ENCODE measurements around the gene NEGR1. TPM values are rescaled to one million over a fixed set of nuclear protein-coding genes. Genes with fewer than 3 reads are reported as not detected.
A peak's percentile ranks its signal among the peaks of the same experiment; 100 is the strongest.

NEGR1 gene
- total RNA-seq, 1 experiment from 2014 or later = 2.1 TPM

GRCh38 chr1:72062584-72062983 is 219.8 kb downstream of the NEGR1 start:
- Histone ChIP-seq H3K27me3 (ENCODE audit: control insufficient read depth, insufficient read depth, low read length) (no peaks in the 10 kb centered on the region), H3K4me3 (ENCODE audit: insufficient read depth, low read depth, low read length) (no peak overlapping the region), H3K36me3 (replicated peaks; ENCODE audit: control insufficient read depth, insufficient read depth, low read length) (no peaks in the 10 kb centered on the region)
- DNase-seq = no peak

DNA sequence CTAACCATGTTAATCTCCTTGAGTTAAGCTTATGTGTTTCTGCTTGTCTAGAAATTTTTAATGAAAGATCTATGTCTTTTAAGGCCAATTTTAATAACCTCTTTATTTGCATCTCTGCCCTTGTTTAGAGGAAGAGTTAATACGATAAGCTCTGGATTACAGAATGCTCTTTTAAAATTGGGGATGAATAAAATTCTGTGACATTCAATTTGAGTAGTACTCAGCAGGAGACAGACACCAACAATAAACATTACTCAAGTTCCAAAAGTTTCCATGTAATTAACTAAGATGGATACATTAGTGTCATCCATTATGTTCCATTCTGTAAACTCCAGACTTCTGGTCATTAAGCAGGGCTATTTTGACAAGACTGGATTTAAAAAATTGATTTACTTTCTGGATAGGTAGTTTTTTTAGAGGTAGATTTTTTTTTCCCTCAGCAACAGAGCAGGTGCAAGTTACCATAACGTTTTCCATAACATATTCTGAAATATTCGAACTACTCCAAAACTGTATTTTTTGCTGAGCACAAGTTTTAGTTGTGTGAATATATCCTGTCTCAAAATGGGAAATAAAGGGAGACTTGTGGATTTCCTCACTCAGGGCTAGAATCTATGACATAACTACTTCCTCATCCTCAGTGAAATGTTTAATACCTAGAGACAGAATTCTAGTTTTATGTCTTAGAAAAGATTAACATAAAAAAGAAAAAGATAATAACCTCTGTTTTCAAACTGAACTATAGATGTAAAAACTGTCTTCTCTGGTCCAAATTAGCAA is 221.7 kb downstream of the NEGR1 start:
- no peaks in the 10 kb centered on the region for H3K36me3 ChIP-seq (replicated peaks; ENCODE audit: control insufficient read depth, insufficient read depth, low read length)
- DNase-seq = no peak

GRCh38 chr1:72056516-72056915 is 225.8 kb downstream of the NEGR1 start:
- H3K36me3 ChIP-seq (replicated peaks; ENCODE audit: control insufficient read depth, insufficient read depth, low read length) = no peaks in the 10 kb centered on the region
- H3K27me3 ChIP-seq (ENCODE audit: control insufficient read depth, insufficient read depth, low read length) = no peaks in the 10 kb centered on the region
- H3K4me3 ChIP-seq (ENCODE audit: insufficient read depth, low read depth, low read length) = no peak overlapping the region
- no peak for DNase-seq

More for the DNA sequence above, 221.7 kb downstream of the NEGR1 start:
- no peaks in the 10 kb centered on the region for H3K27me3 ChIP-seq (ENCODE audit: control insufficient read depth, insufficient read depth, low read length)
- H3K4me3 ChIP-seq (ENCODE audit: insufficient read depth, low read depth, low read length) = no peak overlapping the region

- no peak for DNase-seq
- Histone ChIP-seq H3K4me3 (ENCODE audit: insufficient read depth, low read depth, low read length) (no peak overlapping the region), H3K27me3 (ENCODE audit: control insufficient read depth, insufficient read depth, low read length) (no peaks in the 10 kb centered on the region), H3K36me3 (replicated peaks; ENCODE audit: control insufficient read depth, insufficient read depth, low read length) (no peaks in the 10 kb centered on the region)
These were observed 230.8 kb downstream of the NEGR1 start for GRCh38 chr1:72051538-72051937.

DNA sequence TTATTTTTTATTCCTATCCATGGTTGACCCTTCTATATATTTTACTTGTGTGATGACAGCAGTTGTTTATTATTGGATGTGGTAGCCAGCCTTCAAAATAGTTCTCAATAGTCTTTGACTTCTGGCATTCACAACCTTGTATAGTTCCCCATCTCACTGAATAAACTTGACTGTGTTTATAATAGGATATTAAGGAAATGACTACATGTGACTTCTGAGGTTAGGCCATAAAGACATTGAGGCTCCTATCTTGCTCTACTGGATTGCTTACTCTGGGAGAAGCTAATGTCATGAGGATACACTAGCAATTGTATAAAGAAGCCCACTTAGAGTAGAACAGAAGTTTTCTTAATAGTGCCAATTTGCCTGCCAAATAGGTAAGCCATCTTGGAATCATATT is 231.8 kb downstream of the NEGR1 start:
- Histone ChIP-seq H3K27me3 (ENCODE audit: control insufficient read depth, insufficient read depth, low read length) (no peaks in the 10 kb centered on the region), H3K4me3 (ENCODE audit: insufficient read depth, low read depth, low read length) (no peak overlapping the region), H3K36me3 (replicated peaks; ENCODE audit: control insufficient read depth, insufficient read depth, low read length) (no peaks in the 10 kb centered on the region)
- DNase-seq = no peak

DNA sequence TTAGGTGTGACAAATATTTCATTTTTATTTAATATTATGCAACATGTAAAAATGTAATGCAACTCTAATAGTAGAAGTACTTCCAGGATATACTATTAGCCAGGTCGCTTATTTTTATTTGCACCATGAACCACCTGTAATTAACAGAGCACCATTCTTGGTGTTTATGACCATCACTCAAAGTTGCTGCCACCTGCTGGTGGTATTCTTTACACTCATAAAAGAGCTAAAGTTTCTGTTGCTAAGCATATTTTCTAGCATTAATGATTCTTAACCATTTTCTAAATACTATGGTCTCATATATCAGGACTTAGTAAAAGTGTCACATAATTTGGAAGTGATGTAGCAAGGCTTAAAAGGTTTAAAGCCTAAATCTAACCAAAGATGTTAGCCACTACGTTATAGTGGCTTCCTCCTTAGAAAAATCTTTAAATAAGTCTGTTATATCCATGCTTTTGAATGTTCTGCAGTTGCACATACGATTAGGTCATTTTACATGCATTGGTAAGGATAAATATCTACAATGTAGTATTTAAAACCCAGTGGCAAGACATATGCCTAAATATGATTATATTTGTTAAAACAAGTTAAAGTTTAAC is 244.5 kb downstream of the NEGR1 start:
- Histone ChIP-seq H3K4me3 (ENCODE audit: insufficient read depth, low read depth, low read length) (no peak overlapping the region), H3K27me3 (ENCODE audit: control insufficient read depth, insufficient read depth, low read length) (no peaks in the 10 kb centered on the region), H3K36me3 (replicated peaks; ENCODE audit: control insufficient read depth, insufficient read depth, low read length) (no peaks in the 10 kb centered on the region)
- no peak for DNase-seq

- no peak overlapping the region for H3K4me3 ChIP-seq (ENCODE audit: insufficient read depth, low read depth, low read length)
- H3K36me3 ChIP-seq (replicated peaks; ENCODE audit: control insufficient read depth, insufficient read depth, low read length) = no peaks in the 10 kb centered on the region
- no peaks in the 10 kb centered on the region for H3K27me3 ChIP-seq (ENCODE audit: control insufficient read depth, insufficient read depth, low read length)
- no peak for DNase-seq
These were observed 247.5 kb downstream of the NEGR1 start for GRCh38 chr1:72034827-72035226.

DNA sequence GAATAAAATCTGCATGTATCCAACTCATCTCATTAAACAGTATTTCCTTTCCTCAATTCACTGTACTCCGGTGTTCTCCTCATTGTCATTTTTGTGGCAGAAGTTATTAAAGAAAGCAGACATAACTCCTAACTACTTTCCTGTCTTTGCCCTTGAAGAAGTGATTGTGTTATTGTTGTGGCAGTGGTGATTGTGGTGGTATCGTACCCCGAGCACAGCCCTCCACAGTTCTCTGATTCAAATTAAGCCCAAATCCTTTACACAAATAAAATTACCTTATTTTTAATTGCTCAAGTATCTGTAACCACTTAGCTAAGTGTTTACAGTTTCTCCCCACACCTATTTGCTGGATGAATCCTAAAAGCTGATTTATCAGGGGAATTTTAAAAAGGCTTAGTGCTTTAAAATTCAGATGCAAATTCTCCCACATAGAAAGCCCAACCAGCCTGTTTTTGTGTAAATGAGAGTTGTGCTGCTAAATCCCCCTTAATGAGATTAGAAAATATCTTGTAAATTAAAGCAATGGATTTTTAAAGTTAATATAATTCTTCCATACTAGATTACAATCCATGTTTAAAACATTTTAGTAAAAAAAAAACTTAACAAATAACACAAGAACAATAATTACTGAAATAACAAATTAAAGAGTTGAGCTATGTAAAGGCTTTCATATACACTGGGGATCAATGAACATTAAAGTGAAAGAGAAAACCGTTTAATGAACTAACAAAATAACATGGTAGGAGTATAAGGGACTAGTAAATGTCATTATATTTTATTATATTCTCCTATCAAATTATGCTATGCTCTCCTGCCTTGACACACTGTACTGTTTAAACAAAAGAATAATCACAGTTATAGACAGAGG is 259.0 kb downstream of the NEGR1 start:
- peak; percentile 23 for DNase-seq
- no peaks in the 10 kb centered on the region for H3K36me3 ChIP-seq (replicated peaks; ENCODE audit: control insufficient read depth, insufficient read depth, low read length)
- no peaks in the 10 kb centered on the region for H3K27me3 ChIP-seq (ENCODE audit: control insufficient read depth, insufficient read depth, low read length)
- H3K4me3 ChIP-seq (ENCODE audit: insufficient read depth, low read depth, low read length) = no peak overlapping the region

DNA sequence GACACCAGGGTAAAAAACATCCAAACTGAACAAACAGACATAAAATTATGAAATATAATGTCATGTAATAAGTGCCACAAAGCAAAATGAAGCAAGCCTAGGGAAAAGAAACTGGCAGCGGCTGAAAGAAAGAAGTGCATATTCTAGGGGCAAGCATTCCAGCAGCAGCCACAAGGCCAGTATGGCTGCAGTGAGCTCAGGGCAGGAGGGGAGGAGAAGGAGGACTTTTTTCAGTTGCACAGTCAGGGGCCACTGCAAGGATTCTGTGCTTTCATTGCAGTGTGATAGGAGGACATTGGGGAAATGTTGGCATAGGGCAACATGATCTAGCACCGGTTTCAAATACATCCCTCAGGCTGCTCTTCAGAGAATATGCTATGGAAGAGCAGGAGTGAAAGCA is 263.8 kb downstream of the NEGR1 start:
- Histone ChIP-seq H3K4me3 (ENCODE audit: insufficient read depth, low read depth, low read length) (no peak overlapping the region), H3K36me3 (replicated peaks; ENCODE audit: control insufficient read depth, insufficient read depth, low read length) (no peaks in the 10 kb centered on the region), H3K27me3 (ENCODE audit: control insufficient read depth, insufficient read depth, low read length) (no peaks in the 10 kb centered on the region)
- peak; percentile 21 for DNase-seq

DNA sequence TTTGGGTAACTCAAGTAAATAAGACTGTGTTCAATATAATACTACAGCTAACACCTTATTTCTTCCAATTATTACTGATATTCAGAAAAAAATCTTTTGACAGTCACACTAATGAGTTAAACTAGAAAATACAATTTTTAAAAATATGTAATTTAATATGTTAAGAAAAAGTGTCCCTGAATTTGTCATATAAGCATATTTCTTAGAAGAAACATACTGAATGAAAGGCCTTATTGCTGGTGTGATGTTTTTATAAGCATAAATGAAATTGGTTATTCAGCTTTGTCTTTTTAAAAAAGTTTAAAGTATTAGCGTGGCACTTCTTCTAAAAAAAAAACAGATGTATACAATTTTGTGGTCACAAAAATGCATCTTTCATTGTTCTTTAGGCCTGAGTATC is 267.3 kb downstream of the NEGR1 start:
- no peak for DNase-seq
- no peaks in the 10 kb centered on the region for H3K27me3 ChIP-seq (ENCODE audit: control insufficient read depth, insufficient read depth, low read length)
- no peaks in the 10 kb centered on the region for H3K36me3 ChIP-seq (replicated peaks; ENCODE audit: control insufficient read depth, insufficient read depth, low read length)
- H3K4me3 ChIP-seq (ENCODE audit: insufficient read depth, low read depth, low read length) = no peak overlapping the region

- H3K27me3 ChIP-seq (ENCODE audit: control insufficient read depth, insufficient read depth, low read length) = no peaks in the 10 kb centered on the region
- no peaks in the 10 kb centered on the region for H3K36me3 ChIP-seq (replicated peaks; ENCODE audit: control insufficient read depth, insufficient read depth, low read length)
- no peak overlapping the region for H3K4me3 ChIP-seq (ENCODE audit: insufficient read depth, low read depth, low read length)
- no peak for DNase-seq
These were observed 269.2 kb downstream of the NEGR1 start for GRCh38 chr1:72013161-72013560.

DNA sequence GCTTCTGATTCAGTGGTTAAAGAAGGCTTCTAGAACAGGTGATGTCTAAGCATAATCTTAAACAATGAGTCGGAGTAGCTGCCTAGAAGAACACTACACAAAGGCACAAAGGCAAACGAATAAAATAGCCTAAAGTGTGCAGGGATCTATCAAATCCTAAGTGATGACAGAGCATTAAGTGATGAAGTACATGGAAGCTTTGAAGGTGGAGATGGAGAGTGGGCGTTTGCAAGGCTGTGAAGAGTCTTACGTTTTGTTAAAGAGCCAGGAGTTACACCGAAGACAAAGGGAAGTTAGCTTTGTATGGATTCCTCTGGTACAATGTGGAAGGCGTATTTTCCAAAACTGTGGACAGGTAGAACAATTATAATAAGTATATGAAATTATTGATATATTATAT is 270.6 kb downstream of the NEGR1 start:
- H3K27me3 ChIP-seq (ENCODE audit: control insufficient read depth, insufficient read depth, low read length) = no peaks in the 10 kb centered on the region
- H3K4me3 ChIP-seq (ENCODE audit: insufficient read depth, low read depth, low read length) = no peak overlapping the region
- no peak for DNase-seq
- H3K36me3 ChIP-seq (replicated peaks; ENCODE audit: control insufficient read depth, insufficient read depth, low read length) = no peaks in the 10 kb centered on the region

DNA sequence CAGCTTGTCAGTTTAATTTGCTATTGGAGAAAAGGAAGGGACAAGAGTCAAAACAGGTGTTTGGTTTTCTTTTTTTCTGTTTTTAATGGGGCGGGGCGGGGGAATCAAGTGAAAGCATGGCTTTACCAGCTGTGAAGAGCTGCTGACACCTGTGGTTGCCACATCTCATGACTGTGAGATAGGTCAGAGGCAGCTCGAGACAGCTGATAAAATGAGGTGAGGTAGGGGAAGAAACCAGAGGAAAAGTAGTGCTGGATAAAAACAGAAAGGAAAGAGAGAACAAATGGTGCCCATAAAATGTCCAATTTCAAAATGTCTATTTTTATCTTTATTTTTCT is 272.3 kb downstream of the NEGR1 start:
- DNase-seq = no peak
- H3K27me3 ChIP-seq (ENCODE audit: control insufficient read depth, insufficient read depth, low read length) = no peaks in the 10 kb centered on the region
- no peak overlapping the region for H3K4me3 ChIP-seq (ENCODE audit: insufficient read depth, low read depth, low read length)
- no peaks in the 10 kb centered on the region for H3K36me3 ChIP-seq (replicated peaks; ENCODE audit: control insufficient read depth, insufficient read depth, low read length)

DNA sequence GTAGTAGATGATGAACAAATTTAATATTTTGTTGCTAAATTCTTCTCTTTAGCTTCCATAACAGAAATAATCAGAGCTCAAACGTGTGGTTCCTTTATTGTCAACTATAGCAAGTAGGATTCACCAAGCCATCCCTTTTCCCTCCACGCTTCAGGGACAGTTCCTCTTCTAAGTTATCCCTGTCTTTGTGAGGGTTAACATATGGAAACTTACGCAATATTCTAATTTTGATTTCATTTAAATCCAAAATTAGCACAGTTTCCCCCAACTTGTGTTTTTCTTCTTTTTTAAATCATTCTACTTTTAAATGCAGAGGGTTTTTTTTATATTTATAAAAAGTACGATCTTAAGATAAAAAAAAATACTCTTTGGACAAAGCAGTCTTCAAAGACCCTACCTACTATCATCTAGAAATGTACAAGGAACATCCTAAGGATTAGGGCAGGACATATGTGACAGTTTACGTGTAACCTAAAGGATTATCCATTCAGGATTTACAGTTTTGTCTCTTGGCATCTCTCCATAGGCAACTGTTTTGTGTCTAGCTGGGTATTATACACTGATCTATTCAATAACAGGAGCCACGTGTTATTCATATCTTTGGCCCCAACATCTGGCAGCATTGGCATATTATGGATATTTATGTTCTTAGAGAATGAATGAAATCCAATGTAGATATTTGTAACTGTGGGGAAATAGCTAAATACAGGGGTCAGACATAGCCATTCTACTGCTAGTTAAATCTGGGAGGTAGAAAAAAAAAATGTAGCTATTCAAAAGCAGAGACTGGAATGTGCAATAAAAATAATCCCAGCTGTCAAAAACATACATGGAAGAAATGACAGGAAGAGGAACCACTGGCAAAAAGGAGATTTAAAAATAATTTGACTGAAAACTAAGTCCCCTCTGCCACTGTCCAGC is 272.9 kb downstream of the NEGR1 start:
- no peaks in the 10 kb centered on the region for H3K27me3 ChIP-seq (ENCODE audit: control insufficient read depth, insufficient read depth, low read length)
- no peaks in the 10 kb centered on the region for H3K36me3 ChIP-seq (replicated peaks; ENCODE audit: control insufficient read depth, insufficient read depth, low read length)
- no peak overlapping the region for H3K4me3 ChIP-seq (ENCODE audit: insufficient read depth, low read depth, low read length)
- DNase-seq = no peak
